HUDEP-2 (cell line): ENCODE results near the gene RPP25.
"Not testable (repeated sequence)": the region's sequence is repeated elsewhere in the genome, so short reads cannot be mapped to it uniquely, and the experiment has no call there.

Experiments
- DNase-seq, 76 experiments: peaks; one replicate each; lab custom pipeline; 2025; ENCODE audit not compliant: unreplicated experiment in 76 of 76; lab: John Stamatoyannopoulos, UW

Gene RPP25

GRCh38 chr15:74928771-74929198 lies 27.8 kb downstream of the RPP25 start:
- DNase-seq, result no peak

GRCh38 chr15:74924525-74924924 lies 32.0 kb downstream of the RPP25 start:
- no peak for DNase-seq

- no peak for DNase-seq
These were observed 36.1 kb downstream of the RPP25 start for GRCh38 chr15:74920456-74920855.

GRCh38 chr15:74917676-74918075 lies 38.9 kb downstream of the RPP25 start:
- DNase-seq, result no peak

DNA sequence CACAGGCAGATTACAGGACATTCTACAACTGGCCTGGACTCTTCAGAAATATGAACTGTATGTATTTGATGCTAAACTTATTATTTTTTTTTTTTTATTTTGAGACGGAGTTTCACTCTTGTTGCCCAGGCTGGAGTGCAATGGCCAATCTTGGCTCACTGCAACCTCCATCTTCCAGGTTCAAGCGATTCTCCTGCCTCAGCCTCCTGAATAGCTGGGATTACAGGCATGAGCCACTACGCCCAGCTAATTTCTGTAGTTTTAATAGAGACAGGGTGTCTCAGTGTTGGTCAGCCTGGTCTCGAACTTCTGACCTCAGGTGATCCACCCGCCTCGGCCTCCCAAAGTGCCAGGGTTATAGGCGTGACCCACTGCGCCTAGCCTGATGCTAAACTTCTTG lies 42.8 kb downstream of the RPP25 start:
- DNase-seq, result not testable (repeated sequence)

GRCh38 chr15:74913041-74913440 lies 43.5 kb downstream of the RPP25 start:
- DNase-seq, result peak in 12 of 76 experiments; percentile 0 to 27 (median 12)

DNA sequence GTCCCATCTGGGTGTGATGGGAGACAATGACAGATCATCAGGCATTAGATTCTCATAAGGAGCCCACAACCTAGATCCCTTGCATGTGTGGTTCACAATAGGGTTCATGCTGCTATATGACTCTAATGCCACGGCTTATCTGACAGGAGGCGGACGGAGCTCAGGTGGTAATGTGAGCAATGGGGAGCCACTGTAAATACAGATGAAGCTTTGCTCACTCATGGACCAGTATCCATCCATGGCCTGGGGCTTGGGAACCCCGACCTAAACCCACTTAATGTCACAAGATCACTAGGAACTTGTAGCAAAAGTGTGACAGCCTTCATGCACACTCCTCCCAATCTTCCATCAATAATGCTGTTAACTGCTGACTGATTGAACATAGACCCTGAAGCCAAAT lies 47.9 kb downstream of the RPP25 start:
- no peak for DNase-seq

DNA sequence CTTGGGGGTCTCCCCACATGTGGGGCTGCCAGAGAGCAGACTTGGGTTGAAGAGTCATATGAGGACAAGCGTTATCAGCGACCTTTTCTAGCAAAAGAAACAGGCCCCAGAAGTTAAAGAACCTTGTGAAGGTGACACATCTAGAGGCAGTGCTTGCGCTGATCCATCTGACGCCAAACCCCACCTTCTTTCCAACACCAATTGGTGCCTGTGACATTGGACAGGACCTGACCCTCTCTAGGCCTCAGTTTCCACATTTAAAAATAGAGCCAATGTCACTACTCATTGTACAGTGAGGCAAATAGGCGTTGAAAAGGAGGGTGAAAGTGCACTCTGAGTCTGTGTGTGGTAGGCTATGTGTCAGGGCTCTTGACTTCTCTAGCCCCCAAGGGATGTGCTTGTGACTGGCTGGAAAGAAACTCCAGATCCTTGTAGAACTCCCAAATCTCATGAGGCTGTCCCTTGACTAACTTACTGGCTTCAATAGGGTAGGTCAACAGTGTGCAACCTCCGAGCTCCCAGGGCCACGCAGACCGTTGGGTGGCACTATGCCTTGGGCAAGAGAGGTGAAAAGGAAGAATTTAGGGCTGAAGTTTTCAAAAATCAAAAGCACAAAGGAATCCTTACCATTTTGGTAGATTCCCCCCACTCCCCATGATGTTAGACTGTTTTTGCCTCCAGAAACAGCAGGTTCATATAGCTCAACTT lies 49.3 kb downstream of the RPP25 start:
- DNase-seq, result peak in 5 of 76 experiments; percentile 12 to 55 (median 35)

DNA sequence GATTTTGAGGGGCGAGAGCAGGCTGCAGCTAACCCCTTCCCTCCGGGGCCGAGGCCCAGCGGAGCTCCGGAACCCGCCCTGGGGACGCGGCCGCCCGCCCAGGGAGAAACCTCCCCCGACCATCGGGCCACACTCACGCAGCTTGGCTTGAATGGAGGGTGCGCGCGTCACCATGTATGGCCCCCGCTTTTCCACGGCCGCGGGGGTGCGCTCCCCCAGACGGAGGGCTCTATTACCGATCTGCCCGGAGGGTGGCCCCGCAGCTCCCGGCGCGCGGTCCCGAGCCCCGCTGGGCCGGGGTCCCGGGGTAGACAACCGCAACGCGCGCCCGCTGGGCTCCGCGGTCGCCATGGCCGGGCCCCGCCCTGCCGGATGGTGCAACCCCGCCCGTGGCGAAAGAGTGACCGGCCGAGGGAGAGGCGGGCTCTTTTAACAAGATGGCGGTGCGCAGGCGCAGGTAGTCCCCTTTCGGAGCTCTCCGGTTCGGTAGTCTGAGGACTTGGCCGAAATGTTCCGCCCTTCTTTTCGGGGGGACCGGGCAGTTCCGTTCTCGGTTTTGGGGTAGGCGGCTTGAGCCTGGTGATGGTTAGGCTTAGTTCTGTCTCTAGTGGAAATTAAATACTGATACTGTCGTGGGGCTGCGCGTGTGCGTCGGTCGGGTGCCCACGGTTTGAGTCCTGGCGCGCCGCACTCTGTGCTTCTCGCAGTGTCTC lies 50.0 kb downstream of the RPP25 start, which contains the start of gene FAM219B:
FAM219B (minus strand) TSS at position 402 of the 713 bp plus-strand sequence; CDS start at position 351, 51 bp downstream.
- peak in 74 of 76 experiments; percentile 27 to 89 (median 73) for DNase-seq

GRCh38 chr15:74906067-74906449 lies 50.5 kb downstream of the RPP25 start:
- peak in 12 of 76 experiments; percentile 9 to 50 (median 22) for DNase-seq
